MM.1S (cell line): ENCODE results near the gene MYO1E.

ENCODE experiments used
- DNase-seq: peaks from one replicate; pipeline ENCODE4 v3.0.0-alpha.2; 2015
- H2AFZ ChIP-seq: fragments of 300-600 bp; sonication (generic); 2 replicates; pipeline ENCODE4 v1.6.0; 2016; ENCODE audit warnings: antibody characterized with exemption, low read length
- H3F3A ChIP-seq: fragments of 300-600 bp; sonication (generic); 2 replicates; pipeline ENCODE4 v1.6.1; 2016; ENCODE audit warnings: mild to moderate bottlenecking, antibody characterized with exemption, low read length, moderate library complexity, mixed read lengths; ENCODE audit not compliant: insufficient read depth
- H3K27ac ChIP-seq: fragments of 300-600 bp; sonication (generic); 2 replicates; pipeline ENCODE4 v1.5.1; 2016; ENCODE audit warnings: mild to moderate bottlenecking, low read length
- H3K27me3 ChIP-seq: fragments of 300-600 bp; sonication (generic); replicated peaks from 2 replicates; pipeline ENCODE4 v1.6.0; 2016; ENCODE audit warnings: low read length; ENCODE audit not compliant: insufficient read depth
- H3K36me3 ChIP-seq: fragments of 300-600 bp; sonication (generic); replicated peaks from 2 replicates; pipeline ENCODE4 v1.6.1; 2016; ENCODE audit warnings: mild to moderate bottlenecking, low read length, mixed read lengths; ENCODE audit not compliant: insufficient read depth
- H3K4me1 ChIP-seq: fragments of 300-600 bp; sonication (generic); 2 replicates; pipeline ENCODE4 v1.6.1; 2016; ENCODE audit warnings: low read length, mixed read lengths
- H3K4me2 ChIP-seq: fragments of 300-600 bp; sonication (generic); 2 replicates; pipeline ENCODE4 v1.6.0; 2016; ENCODE audit warnings: low read depth, low read length
- H3K4me3 ChIP-seq: fragments of 300-600 bp; sonication (generic); 2 replicates; pipeline ENCODE4 v1.5.1; 2016; ENCODE audit warnings: low read length, mixed read lengths
- H3K79me2 ChIP-seq: fragments of 300-600 bp; sonication (generic); 2 replicates; pipeline ENCODE4 v1.6.1; 2016; ENCODE audit warnings: mixed run types, low read length, mixed read lengths
- H3K9ac ChIP-seq: fragments of 300-600 bp; sonication (generic); 2 replicates; pipeline ENCODE4 v1.6.1; 2016; ENCODE audit warnings: low read length, mixed read lengths
- H3K9me2 ChIP-seq: fragments of 300-600 bp; sonication (generic); replicated peaks from 2 replicates; pipeline ENCODE4 v1.6.1; 2016; ENCODE audit warnings: mild to moderate bottlenecking, low read length, mixed read lengths; ENCODE audit not compliant: insufficient read depth
- H3K9me3 ChIP-seq: fragments of 300-600 bp; sonication (generic); replicated peaks from 2 replicates; pipeline ENCODE4 v1.6.1; 2016; ENCODE audit warnings: mild to moderate bottlenecking, low read length, mixed read lengths; ENCODE audit not compliant: insufficient read depth
- H4K20me1 ChIP-seq: fragments of 300-600 bp; sonication (generic); 2 replicates; pipeline ENCODE4 v1.6.1; 2016; ENCODE audit warnings: mild to moderate bottlenecking, low read length, moderate library complexity, mixed read lengths; ENCODE audit not compliant: insufficient read depth
- CTCF ChIP-seq: fragments of 300-600 bp; sonication (generic); IDR thresholded peaks from 2 replicates; pipeline ENCODE4 v1.5.1; 2016; ENCODE audit warnings: antibody characterized with exemption, low read length, mixed read lengths
- EZH2 ChIP-seq: fragments of 300-600 bp; sonication (generic); optimal IDR thresholded peaks from 2 replicates; pipeline ENCODE3; 2017; ENCODE audit warnings: low read depth, mild to moderate bottlenecking, antibody characterized with exemption, low read length, mixed read lengths
- EZH2phosphoT487 ChIP-seq: fragments of 300-600 bp; sonication (generic); IDR thresholded peaks from 2 replicates; pipeline ENCODE4 v1.6.1; 2018; ENCODE audit warnings: antibody characterized with exemption, low read length

The MYO1E gene

GRCh38 chr15:59273234-59273633 lies 99.4 kb downstream of the MYO1E start:
- H3K4me1 ChIP-seq, result no peaks in the 10 kb centered on the region

GRCh38 chr15:59271595-59272201 lies 101.0 kb downstream of the MYO1E start:
- H3F3A ChIP-seq, result no peaks in the 10 kb centered on the region
- no peak overlapping the region for H3K4me3 ChIP-seq
- H2AFZ ChIP-seq, result no peak overlapping the region
- no peaks in the 10 kb centered on the region for H3K79me2 ChIP-seq
- TF ChIP-seq EZH2phosphoT487, result no peak
- TF ChIP-seq EZH2, result no peak
- no peak for TF ChIP-seq CTCF
- H3K27ac ChIP-seq, result no peak overlapping the region
- no peak overlapping the region for H3K4me2 ChIP-seq
- no peaks in the 10 kb centered on the region for H4K20me1 ChIP-seq
- no peak overlapping the region for H3K9ac ChIP-seq
- H3K36me3 ChIP-seq, result no peaks in the 10 kb centered on the region
- no peaks in the 10 kb centered on the region for H3K27me3 ChIP-seq
- no peak for DNase-seq
- no peaks in the 10 kb centered on the region for H3K9me2 ChIP-seq
- H3K4me1 ChIP-seq, result no peaks in the 10 kb centered on the region
- no peaks in the 10 kb centered on the region for H3K9me3 ChIP-seq

More at GRCh38 chr15:59273234-59273633, 99.4 kb downstream of the MYO1E start:
- no peak overlapping the region for H2AFZ ChIP-seq
- TF ChIP-seq EZH2, result no peak
- no peak for TF ChIP-seq EZH2phosphoT487
- no peak for TF ChIP-seq CTCF
- H3K9me3 ChIP-seq, result no peaks in the 10 kb centered on the region
- no peak for DNase-seq
- H3K4me2 ChIP-seq, result no peak overlapping the region
- H3K27me3 ChIP-seq, result no peaks in the 10 kb centered on the region
- no peak overlapping the region for H3K4me3 ChIP-seq
- H3K27ac ChIP-seq, result no peak overlapping the region
- no peaks in the 10 kb centered on the region for H3F3A ChIP-seq
- H4K20me1 ChIP-seq, result no peaks in the 10 kb centered on the region
- H3K36me3 ChIP-seq, result no peaks in the 10 kb centered on the region
- no peak overlapping the region for H3K9ac ChIP-seq
- H3K79me2 ChIP-seq, result no peaks in the 10 kb centered on the region
- no peaks in the 10 kb centered on the region for H3K9me2 ChIP-seq

GRCh38 chr15:59268852-59269407 lies 103.7 kb downstream of the MYO1E start:
- H3K9me3 ChIP-seq, result no peaks in the 10 kb centered on the region
- H2AFZ ChIP-seq, result no peak overlapping the region
- H3K4me3 ChIP-seq, result no peak overlapping the region
- no peak for TF ChIP-seq EZH2phosphoT487
- no peak for TF ChIP-seq EZH2
- no peak for TF ChIP-seq CTCF
- no peak overlapping the region for H3K27ac ChIP-seq
- no peaks in the 10 kb centered on the region for H3K27me3 ChIP-seq
- no peaks in the 10 kb centered on the region for H3K9me2 ChIP-seq
- H3K4me2 ChIP-seq, result no peak overlapping the region
- H3K36me3 ChIP-seq, result no peaks in the 10 kb centered on the region
- no peak overlapping the region for H3K9ac ChIP-seq
- no peaks in the 10 kb centered on the region for H3K79me2 ChIP-seq
- no peak for DNase-seq
- no peaks in the 10 kb centered on the region for H3F3A ChIP-seq
- H3K4me1 ChIP-seq, result no peaks in the 10 kb centered on the region
- H4K20me1 ChIP-seq, result no peaks in the 10 kb centered on the region
